ENCODE results near the gene MYOF. TPM values are rescaled to one million over a fixed set of nuclear protein-coding genes. Genes with fewer than 3 reads are reported as not detected.

MYOF gene
- total RNA-seq, 1 experiment from 2014 or later = 376 TPM

DNA sequence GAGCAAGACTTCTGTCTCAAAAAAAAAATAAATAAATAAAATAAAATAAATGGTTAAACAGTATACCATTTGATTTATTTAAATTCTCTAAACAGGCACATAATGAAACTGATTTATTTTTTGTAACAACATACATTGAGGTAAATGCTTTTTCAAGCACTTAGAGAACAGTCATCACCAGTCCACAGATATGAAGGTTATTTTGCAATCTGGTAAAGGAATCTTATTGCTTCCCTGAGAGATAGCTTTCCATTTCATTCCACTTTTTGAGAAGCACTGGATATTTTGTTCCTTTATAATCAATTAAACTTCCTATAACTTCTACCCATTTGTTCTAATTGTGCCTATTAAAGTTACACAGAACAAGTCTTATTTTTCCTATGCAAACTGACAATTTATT is 19.5 kb upstream of the MYOF start:
- BruUV-seq (replicated peaks) = no TSS peak
- POLR2A ChIA-PET = no interaction called here
- H3K36me3 ChIP-seq (ENCODE audit: control insufficient read depth, insufficient read depth, low read length) = peaks cover 51% of the 10 kb centered on the region

DNA sequence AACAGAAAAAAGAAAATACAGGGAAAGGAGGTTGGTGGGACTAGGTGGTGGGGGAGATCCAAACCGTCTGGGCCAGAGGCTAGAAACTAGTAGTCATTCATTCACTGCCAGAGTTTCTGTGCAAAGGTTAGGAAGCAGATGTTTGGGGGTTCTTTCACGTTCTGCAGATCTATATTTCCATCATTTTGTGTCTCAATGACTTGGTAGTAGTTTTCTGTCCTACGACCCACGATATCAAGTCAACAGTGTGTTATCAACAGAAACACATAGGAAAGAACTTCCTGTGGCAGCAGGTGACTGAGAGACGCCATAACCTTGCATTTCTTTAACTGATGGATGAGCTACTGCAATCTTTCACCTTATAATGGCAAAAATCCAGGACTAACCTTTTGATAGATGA is 16.0 kb upstream of the MYOF start:
- POLR2A ChIA-PET = no interaction called here
- BruUV-seq (replicated peaks) = TSS peak; percentile 77

More for the DNA sequence above, 19.5 kb upstream of the MYOF start:
- no peak for ATAC-seq
- no peak for DNase-seq (ENCODE audit: low read depth, low spot score)
- CTCF ChIA-PET = no interaction called here
- Histone ChIP-seq H3K4me1 (ENCODE audit: control insufficient read depth, insufficient read depth, low read length) (peaks cover 12% of the 10 kb centered on the region; the same call in 1 of the 2 replicates), H3K9me3 (ENCODE audit: control insufficient read depth, insufficient read depth, low read depth, low read length) (no peaks in the 10 kb centered on the region), H3K27ac (ENCODE audit: low read length) (no peak overlapping the region), H3K27me3 (ENCODE audit: control insufficient read depth, insufficient read depth, low read length) (no peaks in the 10 kb centered on the region), H3K4me3 (ENCODE audit: low read depth in 2 of 2, low read length in 2 of 2) (no peak overlapping the region)
- TF ChIP-seq, protein P1, sequence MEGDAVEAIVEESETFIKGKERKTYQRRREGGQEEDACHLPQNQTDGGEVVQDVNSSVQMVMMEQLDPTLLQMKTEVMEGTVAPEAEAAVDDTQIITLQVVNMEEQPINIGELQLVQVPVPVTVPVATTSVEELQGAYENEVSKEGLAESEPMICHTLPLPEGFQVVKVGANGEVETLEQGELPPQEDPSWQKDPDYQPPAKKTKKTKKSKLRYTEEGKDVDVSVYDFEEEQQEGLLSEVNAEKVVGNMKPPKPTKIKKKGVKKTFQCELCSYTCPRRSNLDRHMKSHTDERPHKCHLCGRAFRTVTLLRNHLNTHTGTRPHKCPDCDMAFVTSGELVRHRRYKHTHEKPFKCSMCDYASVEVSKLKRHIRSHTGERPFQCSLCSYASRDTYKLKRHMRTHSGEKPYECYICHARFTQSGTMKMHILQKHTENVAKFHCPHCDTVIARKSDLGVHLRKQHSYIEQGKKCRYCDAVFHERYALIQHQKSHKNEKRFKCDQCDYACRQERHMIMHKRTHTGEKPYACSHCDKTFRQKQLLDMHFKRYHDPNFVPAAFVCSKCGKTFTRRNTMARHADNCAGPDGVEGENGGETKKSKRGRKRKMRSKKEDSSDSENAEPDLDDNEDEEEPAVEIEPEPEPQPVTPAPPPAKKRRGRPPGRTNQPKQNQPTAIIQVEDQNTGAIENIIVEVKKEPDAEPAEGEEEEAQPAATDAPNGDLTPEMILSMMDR (IDR thresholded peaks at IDR 0.05) = no peak
- TF ChIP-seq, protein P2, sequence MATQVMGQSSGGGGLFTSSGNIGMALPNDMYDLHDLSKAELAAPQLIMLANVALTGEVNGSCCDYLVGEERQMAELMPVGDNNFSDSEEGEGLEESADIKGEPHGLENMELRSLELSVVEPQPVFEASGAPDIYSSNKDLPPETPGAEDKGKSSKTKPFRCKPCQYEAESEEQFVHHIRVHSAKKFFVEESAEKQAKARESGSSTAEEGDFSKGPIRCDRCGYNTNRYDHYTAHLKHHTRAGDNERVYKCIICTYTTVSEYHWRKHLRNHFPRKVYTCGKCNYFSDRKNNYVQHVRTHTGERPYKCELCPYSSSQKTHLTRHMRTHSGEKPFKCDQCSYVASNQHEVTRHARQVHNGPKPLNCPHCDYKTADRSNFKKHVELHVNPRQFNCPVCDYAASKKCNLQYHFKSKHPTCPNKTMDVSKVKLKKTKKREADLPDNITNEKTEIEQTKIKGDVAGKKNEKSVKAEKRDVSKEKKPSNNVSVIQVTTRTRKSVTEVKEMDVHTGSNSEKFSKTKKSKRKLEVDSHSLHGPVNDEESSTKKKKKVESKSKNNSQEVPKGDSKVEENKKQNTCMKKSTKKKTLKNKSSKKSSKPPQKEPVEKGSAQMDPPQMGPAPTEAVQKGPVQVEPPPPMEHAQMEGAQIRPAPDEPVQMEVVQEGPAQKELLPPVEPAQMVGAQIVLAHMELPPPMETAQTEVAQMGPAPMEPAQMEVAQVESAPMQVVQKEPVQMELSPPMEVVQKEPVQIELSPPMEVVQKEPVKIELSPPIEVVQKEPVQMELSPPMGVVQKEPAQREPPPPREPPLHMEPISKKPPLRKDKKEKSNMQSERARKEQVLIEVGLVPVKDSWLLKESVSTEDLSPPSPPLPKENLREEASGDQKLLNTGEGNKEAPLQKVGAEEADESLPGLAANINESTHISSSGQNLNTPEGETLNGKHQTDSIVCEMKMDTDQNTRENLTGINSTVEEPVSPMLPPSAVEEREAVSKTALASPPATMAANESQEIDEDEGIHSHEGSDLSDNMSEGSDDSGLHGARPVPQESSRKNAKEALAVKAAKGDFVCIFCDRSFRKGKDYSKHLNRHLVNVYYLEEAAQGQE (IDR thresholded peaks at IDR 0.05; ENCODE audit: insufficient read depth in 1 of 2, low read depth in 2 of 2, low read length in 1 of 2) = no peak
- no peak for TF ChIP-seq TCF7L2 (IDR thresholded peaks at IDR 0.05; ENCODE audit: low read depth, low read length)
- no peak for TF ChIP-seq POLR2AphosphoS5 (IDR thresholded peaks at IDR 0.05; ENCODE audit: low read depth, low read length)
- TF ChIP-seq SIN3A (IDR thresholded peaks at IDR 0.05; ENCODE audit: borderline replicate concordance, insufficient read depth, low read depth, low read length) = no peak
- in situ Hi-C loops (cut with HindIII; ENCODE audit: low pct_unique_long_range_greater_than_20kb, low sequenced_read_pairs) (no loop called here), intact Hi-C loops (cut with micrococcal nuclease; ENCODE audit: unreplicated experiment) (no loop called here)

DNA sequence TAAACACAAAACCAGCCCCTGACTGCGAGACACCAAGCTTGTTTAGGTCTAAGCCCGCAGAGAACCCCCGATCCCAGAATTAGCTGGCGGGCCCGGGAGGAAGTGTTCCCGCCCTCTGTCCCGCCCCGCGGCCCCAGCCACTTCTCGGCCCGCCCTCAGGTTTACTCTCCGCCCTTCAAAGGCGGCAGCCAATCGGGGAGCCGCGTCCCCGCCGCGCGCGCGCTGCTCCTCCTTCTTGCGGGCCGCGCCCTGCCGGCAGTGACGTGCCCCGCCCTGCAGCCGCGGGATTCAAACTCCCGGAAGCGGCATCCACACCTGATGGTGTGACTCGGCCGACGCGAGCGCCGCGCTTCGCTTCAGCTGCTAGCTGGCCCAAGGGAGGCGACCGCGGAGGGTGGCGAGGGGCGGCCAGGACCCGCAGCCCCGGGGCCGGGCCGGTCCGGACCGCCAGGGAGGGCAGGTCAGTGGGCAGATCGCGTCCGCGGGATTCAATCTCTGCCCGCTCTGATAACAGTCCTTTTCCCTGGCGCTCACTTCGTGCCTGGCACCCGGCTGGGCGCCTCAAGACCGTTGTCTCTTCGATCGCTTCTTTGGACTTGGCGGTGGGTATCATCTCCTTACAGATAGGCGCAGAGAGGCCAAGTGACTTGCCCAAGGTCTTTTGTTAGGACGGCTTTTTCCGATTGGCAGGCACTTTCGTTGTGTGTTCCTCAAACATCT is 14.3 kb upstream of the MYOF start, which contains the start of gene CEP55:
TSS of gene CEP55 (plus strand) at position 291 of the 720 bp plus-strand sequence. CDS start 3,440 bp downstream, outside the sequence.
- TF ChIP-seq TCF7L2 (IDR thresholded peaks at IDR 0.05; ENCODE audit: low read depth, low read length) (no peak), SIN3A (IDR thresholded peaks at IDR 0.05; ENCODE audit: borderline replicate concordance, insufficient read depth, low read depth, low read length) (peak; percentile 100), POLR2AphosphoS5 (IDR thresholded peaks at IDR 0.05; ENCODE audit: low read depth, low read length) (peak; percentile 93)
- TF ChIP-seq, protein P1 (IDR thresholded peaks at IDR 0.05) = no peak
- TF ChIP-seq, protein P2 (IDR thresholded peaks at IDR 0.05; ENCODE audit: insufficient read depth in 1 of 2, low read depth in 2 of 2, low read length in 1 of 2) = peak; percentile 29 to 35; a peak in 2 of 4 replicates
- POLR2A ChIA-PET = interaction anchor here (0.6 to 1.0 kb wide), 5 partner anchors 14 to 288 kb away, joined by 3 to 13 read pairs (median 3); partner anchors contain the start of gene MYOF
- Histone ChIP-seq H3K9me3 (ENCODE audit: control insufficient read depth, insufficient read depth, low read depth, low read length) (no peaks in the 10 kb centered on the region), H3K4me3 (ENCODE audit: low read depth in 2 of 2, low read length in 2 of 2) (peak within 1 kb of the TSS; percentile 84 to 93), H3K36me3 (ENCODE audit: control insufficient read depth, insufficient read depth, low read length) (peaks cover 15% of the 10 kb centered on the region; the same call in 1 of the 2 replicates), H3K27ac (ENCODE audit: low read length) (peak within 1 kb of the TSS; percentile 96), H3K27me3 (ENCODE audit: control insufficient read depth, insufficient read depth, low read length) (no peaks in the 10 kb centered on the region), H3K4me1 (ENCODE audit: control insufficient read depth, insufficient read depth, low read length) (peaks cover 23% of the 10 kb centered on the region)
- CTCF ChIA-PET = no interaction called here
- in situ Hi-C loops (cut with HindIII; ENCODE audit: low pct_unique_long_range_greater_than_20kb, low sequenced_read_pairs) (no loop called here), intact Hi-C loops (cut with micrococcal nuclease; ENCODE audit: unreplicated experiment) (no loop called here)
- DNase-seq (ENCODE audit: low read depth, low spot score) (no peak), ATAC-seq (peak; percentile 98)
- no TSS peak for BruUV-seq (replicated peaks)

More for the DNA sequence above, 16.0 kb upstream of the MYOF start:
- intact Hi-C loops (cut with micrococcal nuclease; ENCODE audit: unreplicated experiment) = no loop called here
- TF ChIP-seq SIN3A (IDR thresholded peaks at IDR 0.05; ENCODE audit: borderline replicate concordance, insufficient read depth, low read depth, low read length) (no peak), POLR2AphosphoS5 (IDR thresholded peaks at IDR 0.05; ENCODE audit: low read depth, low read length) (peak; percentile 21; the same call in 1 of the 2 replicates)
- Histone ChIP-seq H3K4me1 (ENCODE audit: control insufficient read depth, insufficient read depth, low read length) (peaks cover 20% of the 10 kb centered on the region), H3K27me3 (ENCODE audit: control insufficient read depth, insufficient read depth, low read length) (no peaks in the 10 kb centered on the region), H3K9me3 (ENCODE audit: control insufficient read depth, insufficient read depth, low read depth, low read length) (no peaks in the 10 kb centered on the region), H3K27ac (ENCODE audit: low read length) (peak overlapping the region; percentile 91), H3K4me3 (ENCODE audit: low read depth in 2 of 2, low read length in 2 of 2) (peak overlapping the region; percentile 84 to 93), H3K36me3 (ENCODE audit: control insufficient read depth, insufficient read depth, low read length) (peaks cover 32% of the 10 kb centered on the region)
- CTCF ChIA-PET = no interaction called here
- no peak for ATAC-seq
- in situ Hi-C loops (cut with HindIII; ENCODE audit: low pct_unique_long_range_greater_than_20kb, low sequenced_read_pairs) = no loop called here
- no peak for DNase-seq (ENCODE audit: low read depth, low spot score)
